Measurements from ENCODE around the gene C16orf96.

- TF ChIP-seq SRF (IDR thresholded peaks at IDR 0.05; ENCODE audit: low read depth, low read length) (no peak), GTF2F1 (IDR thresholded peaks at IDR 0.05; ENCODE audit: borderline replicate concordance, low read depth, low read length) (no peak), POLR2AphosphoS5 (IDR thresholded peaks at IDR 0.05; ENCODE audit: low read depth, low read length) (no peak), SAP30 (IDR thresholded peaks at IDR 0.05; ENCODE audit: insufficient read depth, insufficient replicate concordance, low read length) (no peak), ASH2L (IDR thresholded peaks at IDR 0.05; ENCODE audit: low read length) (no peak)
Measured at GRCh38 chr16:4557973-4558372, 1.8 kb downstream of the C16orf96 start.

Measured in H1 (cell line).